ENCODE measurements around the gene ARL13B.
"Not testable (repeated sequence)": the region's sequence is repeated elsewhere in the genome, so short reads cannot be mapped to it uniquely, and the experiment has no call there.

Gene ARL13B

DNA sequence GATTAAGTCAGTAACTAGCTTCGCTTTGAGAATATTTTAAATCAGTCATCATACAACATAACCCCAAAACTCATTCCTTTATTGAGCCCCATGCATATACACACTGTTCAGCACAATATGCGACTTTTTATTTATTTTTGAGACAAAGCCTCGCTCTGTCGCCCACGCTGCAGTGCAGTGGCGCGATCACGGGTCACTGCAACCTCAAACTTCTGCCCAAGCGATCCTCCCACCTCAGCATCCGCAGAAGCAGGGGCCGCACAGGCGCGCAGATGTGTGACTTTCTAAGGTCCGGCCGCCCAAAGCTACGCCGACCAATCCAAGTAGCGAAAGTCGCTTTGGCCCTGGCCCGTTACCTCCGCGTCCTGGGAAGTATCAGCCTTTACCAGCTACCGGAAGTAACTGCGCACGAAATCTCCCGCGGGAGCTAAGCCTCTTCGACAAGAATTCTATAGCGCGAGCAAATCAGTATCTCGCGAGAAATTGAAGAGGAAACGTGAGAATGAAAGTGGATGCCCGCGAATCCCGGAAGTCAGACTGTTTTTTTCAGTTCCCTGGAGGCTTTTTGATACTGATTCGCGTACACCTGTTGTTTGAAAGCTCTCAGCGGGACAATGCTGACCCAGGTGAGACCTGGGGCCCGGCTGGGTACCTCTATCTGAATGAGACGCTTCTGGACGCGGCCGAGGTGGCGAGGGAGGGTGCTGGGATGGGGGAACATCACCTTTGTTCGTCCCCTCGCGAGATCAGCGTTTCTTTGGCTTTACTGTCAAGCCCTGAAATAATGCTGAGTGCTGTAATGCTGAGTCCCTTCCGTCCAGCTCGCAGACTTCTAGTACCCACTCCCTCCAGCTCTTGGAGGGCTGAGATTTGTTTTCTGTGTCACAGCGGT is 82.8 kb downstream of the ARL13B start, which contains the start of the genes DHFR2 and NSUN3:
DHFR2 (minus strand) TSS at position 404 of the 892 bp plus-strand sequence. CDS start 1,405 bp downstream, outside the sequence.
NSUN3 (plus strand) TSS at position 549 of the 892 bp plus-strand sequence; CDS start at position 615, 66 bp downstream.
- peak; percentile 94 to 96 for DNase-seq
- TF ChIP-seq POLR2A (IDR thresholded peaks at IDR 0.05; ENCODE audit: low read length): peak; percentile 90
- no peak for TF ChIP-seq GATA1 (IDR thresholded peaks at IDR 0.05; ENCODE audit: low read depth, low read length)

DNA sequence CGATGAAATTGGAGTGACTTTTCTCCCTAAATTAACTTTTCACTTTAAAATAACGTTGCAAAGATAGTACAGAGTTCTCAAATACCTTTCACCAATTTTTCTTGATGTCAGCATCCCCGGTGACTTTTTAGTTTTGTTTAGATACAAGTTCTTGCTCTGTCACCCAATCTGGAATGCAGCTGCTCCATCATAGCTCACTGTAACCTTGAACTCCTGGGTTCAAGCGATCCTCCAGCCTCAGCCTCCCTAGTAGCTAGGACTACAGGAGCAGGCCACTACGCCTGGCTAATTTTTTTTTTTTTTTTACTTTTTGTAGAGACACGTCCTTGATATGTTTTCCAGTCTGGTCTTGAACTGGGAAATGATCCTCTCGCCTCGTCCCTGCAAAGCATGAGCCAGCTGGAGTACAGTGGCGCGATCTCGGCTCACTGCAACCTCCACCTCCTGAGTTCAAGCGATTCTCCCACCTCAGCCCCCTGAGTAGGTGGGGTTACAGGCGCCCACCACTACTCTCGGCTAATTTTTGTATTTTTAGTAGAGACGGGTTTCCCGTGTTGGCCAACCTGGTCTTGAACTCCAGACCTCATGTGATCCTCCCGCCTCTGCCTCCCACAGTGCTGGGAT is 83.7 kb downstream of the ARL13B start:
- peak; percentile 49 to 73 for DNase-seq
- TF ChIP-seq GATA1 (IDR thresholded peaks at IDR 0.05; ENCODE audit: low read depth, low read length) (no peak), POLR2A (IDR thresholded peaks at IDR 0.05; ENCODE audit: low read length) (no peak)

DNA sequence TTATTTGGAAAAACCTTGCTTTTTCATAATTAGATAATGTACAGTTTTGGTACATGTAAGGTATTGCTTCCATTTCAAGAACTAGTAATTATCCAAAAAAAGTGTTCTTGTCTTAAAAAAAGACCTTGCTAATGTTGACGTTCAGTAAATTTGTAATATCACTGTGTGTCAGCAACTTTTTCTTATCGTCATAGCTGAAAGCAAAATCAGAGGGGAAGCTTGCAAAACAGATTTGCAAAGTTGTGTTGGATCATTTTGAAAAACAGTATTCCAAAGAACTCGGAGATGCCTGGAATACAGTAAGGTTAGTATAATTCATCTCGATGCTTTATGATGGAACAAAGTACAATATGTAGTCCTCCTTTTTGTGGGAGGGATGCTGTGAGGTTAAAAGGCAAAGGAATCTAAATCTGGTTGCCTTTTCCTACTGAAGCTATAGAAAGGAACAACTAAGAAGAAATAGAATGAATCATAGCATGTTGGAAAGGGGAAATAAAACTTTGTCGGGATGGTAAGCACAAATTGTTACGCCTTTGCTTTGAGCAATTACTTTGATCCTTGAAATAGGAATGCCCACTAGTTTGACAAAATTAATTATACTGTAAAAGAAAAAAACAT is 84.4 kb downstream of the ARL13B start:
- no peak for TF ChIP-seq GATA1 (IDR thresholded peaks at IDR 0.05; ENCODE audit: low read depth, low read length)
- TF ChIP-seq POLR2A (IDR thresholded peaks at IDR 0.05; ENCODE audit: low read length): no peak
- DNase-seq: peak; percentile 60 to 71

DNA sequence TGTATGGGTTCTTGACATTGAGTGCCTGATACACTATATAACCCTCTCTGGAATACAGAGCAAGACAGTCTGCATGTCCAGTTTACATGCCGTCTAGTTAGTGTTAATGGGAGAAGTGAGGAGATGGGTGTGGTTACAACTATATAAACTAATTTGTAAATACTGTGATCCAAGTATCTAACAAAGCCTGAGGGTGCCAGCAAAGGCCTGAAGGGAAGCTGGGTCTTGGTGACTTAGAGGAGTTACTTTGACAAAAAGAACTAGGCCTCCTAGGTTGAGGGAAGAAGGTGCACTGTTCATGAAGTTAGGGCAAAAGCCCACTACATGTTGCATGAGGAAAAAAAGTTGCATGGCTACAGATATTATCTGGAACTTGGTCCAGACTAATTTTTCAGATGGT is 85.2 kb downstream of the ARL13B start:
- peak in 1 of 2 experiments; percentile 32 for DNase-seq
- TF ChIP-seq POLR2A (IDR thresholded peaks at IDR 0.05; ENCODE audit: low read length): no peak
- TF ChIP-seq GATA1 (IDR thresholded peaks at IDR 0.05; ENCODE audit: low read depth, low read length): no peak

DNA sequence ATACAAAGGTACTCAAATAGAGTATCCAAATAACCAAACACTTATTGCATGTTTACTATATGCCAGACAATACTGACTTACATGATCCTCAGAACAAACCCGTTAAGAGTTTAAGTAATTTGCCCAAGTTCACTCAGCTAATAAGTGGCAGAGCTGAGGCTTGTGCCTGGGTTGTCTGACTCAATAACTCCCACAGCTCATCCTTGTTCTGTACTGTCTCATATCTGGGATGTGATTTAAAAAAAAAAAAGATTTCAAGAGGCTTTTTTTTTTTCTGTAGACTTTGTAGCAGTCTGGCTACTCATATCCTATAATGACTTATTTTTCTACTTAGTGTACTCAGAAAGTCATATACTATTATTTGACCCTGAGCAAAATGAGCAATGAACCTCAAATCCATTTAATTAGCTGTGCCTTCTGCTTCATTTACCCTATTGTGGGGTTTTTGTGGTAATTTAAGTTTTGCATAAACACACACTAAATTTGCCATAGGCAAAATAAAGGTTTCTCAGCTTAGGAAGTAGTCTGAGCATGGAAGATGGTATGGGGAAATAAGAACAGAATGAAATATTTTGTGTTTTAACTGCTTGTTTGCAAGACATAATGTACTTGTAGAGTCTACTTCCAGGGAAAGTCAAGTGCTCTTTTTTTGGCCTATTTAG is 86.0 kb downstream of the ARL13B start:
- TF ChIP-seq GATA1 (IDR thresholded peaks at IDR 0.05; ENCODE audit: low read depth, low read length) (no peak), POLR2A (IDR thresholded peaks at IDR 0.05; ENCODE audit: low read length) (no peak)
- DNase-seq: peak in 1 of 2 experiments; percentile 19

DNA sequence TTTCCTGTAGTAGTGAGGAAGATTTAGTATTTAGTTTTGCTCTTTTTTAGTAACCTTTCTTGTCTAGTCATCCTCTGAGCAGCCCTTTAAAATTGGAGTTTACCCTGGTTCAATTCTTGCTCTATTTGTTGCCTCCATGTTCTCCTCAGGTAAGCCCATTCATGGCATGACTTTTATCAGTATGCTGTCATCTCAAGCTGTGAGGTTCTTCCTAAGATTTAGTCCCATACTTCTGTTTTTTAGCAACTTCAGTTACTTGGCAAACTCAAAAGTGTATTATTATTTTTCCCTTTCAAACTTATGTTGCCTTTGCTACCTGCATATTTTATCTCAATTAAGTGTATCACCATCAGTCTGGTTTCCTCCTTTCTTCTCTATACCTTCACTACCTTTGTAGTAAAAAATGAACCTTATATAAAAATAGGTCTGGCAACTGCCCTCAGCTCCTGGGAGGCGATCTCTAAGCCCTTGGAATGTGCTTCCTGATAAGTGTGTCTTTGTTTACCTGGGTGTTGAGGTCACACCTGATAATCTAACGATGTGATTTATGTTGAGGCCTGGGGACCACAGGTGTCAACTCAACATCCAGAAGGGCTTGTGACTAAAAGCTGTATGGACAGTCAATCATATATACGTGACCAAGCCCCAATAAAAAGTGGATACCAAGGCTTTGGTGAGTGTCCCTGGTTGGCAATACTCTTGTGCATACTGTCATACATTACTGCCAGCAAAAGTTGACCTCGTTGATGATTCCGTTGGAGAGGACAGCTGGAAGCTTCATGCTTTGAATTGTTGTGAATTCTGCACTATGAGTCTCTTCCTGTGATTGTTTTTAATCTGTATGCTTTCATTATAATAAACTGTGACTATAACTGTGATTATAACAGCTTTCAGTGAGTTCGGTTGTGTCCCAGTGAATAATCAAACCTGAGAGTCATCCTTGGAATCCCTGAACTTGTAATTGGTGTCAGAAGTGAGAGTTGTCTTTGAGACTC is 86.8 kb downstream of the ARL13B start:
- DNase-seq: no peak
- TF ChIP-seq POLR2A (IDR thresholded peaks at IDR 0.05; ENCODE audit: low read length): no peak
- TF ChIP-seq GATA1 (IDR thresholded peaks at IDR 0.05; ENCODE audit: low read depth, low read length): no peak

DNA sequence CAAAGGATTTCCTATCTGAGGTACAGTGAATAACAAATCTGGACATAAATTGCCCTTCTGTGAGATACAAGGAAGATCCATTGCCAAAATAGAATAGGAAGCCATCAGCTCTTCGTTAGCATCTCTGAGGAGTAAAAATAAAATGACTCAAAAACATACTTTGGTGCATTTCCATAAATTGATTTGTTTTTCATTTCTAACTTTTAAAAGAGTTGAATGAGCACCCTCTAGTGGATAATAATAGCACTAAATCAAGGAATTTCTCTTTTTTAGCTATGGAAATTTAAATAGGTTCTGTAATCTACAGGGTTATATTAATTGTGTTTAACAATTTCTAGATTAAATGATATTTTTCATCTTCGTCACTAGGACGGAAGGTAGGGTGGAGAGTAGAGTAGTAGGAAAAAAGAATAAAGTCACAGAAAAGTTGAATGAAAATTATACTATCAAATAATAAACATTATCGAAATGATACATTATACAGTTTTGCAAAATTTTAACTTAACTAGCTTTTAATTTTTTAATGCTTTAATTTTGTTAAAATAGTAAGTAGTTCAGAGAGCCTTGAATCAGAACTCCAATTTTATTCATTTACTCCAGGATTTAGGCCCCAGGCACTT is 89.3 kb downstream of the ARL13B start:
- peak; percentile 18 to 34 for DNase-seq
- TF ChIP-seq GATA1 (IDR thresholded peaks at IDR 0.05; ENCODE audit: low read depth, low read length): no peak
- TF ChIP-seq POLR2A (IDR thresholded peaks at IDR 0.05; ENCODE audit: low read length): no peak

DNA sequence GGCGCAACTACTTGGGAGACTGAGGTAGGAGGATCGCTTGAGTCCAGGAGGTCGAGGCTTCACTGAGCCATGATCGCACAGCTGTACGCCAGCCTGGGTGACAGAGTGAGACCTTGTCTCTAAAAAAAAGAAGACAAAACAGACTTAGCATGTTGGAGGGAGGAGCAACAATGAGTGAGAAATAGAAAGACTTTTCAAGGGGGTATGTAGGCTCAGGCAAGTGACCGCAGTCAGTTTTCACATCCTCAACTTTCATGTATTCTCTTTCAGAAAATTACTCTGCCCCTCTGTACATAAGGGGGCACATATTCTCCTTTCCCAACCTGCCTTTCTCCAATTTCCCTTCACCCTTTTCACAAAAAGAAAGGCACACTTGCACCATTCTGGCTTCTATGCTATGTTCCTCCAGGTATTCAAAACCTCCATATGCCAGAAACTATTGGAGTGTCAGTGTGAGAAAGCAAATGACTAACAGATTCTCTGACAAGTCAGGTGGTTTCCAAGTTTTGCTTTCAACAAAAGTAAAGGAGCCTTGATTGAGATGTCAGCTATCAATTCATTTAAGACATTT is 90.5 kb downstream of the ARL13B start:
- no peak for DNase-seq
- no peak for TF ChIP-seq POLR2A (IDR thresholded peaks at IDR 0.05; ENCODE audit: low read length)
- TF ChIP-seq GATA1 (IDR thresholded peaks at IDR 0.05; ENCODE audit: low read depth, low read length): no peak

DNA sequence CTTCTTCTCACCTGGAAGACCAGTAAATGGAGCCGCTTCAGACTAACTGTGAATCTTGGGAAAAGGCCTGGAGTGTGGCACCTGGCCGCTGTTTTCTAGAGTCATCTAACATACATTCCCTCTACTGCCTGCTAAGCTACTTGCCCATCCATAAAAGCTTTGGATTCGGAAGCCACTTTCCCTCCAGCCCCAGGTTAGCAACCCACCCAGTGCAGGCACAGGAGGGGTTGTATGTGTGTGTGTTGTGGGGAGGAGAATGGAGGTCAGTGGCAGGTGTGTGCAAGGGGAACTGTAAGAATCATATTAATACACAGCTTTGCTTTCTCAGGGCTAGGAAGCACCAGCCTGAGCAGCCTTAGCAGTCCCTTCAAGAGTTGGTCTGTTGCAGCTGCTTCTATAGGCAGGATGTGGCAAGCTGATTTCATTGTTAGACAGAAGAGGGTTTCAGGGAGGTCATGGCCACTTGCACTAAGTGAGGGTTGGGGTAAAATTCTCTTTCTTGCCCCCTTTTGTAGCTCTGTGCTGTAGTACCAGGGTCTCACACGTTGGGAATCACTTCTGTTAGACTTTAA is 91.8 kb downstream of the ARL13B start:
- no peak for TF ChIP-seq GATA1 (IDR thresholded peaks at IDR 0.05; ENCODE audit: low read depth, low read length)
- TF ChIP-seq POLR2A (IDR thresholded peaks at IDR 0.05; ENCODE audit: low read length): no peak
- no peak for DNase-seq

DNA sequence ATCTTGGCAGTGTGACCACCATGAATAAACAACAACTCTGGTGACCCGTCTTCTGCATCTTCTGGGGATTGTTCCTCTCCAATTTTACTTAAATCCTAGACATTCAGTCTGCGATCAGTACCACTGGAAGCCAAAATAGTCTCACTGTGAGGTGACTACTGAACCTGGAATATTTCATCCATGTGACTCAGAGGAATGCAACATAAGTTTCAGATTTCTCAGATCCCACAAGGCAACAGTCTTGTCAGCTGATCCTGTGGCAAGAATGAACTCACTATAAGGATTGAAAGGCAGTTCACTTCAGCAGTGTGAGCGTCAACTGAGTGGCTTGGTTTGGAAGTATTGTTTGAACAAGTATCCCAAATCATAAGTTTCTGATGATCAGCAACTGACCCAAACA is 96.1 kb downstream of the ARL13B start:
- no peak for DNase-seq
- TF ChIP-seq POLR2A (IDR thresholded peaks at IDR 0.05; ENCODE audit: low read length): no peak
- no peak for TF ChIP-seq GATA1 (IDR thresholded peaks at IDR 0.05; ENCODE audit: low read depth, low read length)

DNA sequence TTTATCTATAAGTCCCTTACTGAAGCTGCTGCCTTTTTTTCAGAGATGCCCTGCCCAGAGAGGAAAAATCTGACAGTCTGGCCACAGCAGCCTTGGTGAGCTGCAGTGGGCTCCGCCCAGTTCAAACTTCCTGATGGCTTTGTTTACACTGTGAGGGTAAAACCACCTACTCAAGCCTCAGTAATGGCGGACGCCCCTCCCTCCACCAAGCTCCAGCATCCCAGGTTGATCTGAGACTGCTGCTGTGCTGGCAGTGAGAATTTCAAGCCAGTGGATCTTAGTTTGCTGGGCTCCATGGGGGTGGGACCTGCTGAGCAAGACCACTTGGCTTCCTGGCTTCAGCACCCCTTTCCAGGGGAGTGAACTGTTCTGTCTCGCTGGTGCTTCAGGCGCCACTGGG is 100.6 kb downstream of the ARL13B start:
- not testable (repeated sequence) for DNase-seq

DNA sequence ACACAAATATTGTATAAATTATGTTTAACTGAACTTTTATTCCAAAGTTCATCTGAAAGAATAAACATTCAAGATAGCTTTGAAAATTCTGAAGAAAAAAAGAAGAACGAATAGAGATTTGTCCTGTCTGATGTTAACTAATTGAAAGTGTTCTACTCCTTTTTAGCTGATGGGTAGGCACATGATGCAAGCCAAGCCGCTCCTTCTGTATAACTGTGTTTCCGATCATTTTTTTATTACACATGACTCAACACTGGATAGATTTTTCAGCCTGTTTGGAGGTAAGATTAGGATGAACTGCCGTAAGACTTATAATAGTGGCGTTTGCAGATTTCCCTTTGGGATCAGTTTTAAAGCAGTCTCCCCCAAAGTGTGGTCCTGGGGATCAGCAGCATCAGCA is 101.9 kb downstream of the ARL13B start:
- TF ChIP-seq GATA1 (IDR thresholded peaks at IDR 0.05; ENCODE audit: low read depth, low read length) (no peak), POLR2A (IDR thresholded peaks at IDR 0.05; ENCODE audit: low read length) (no peak)
- DNase-seq: no peak
